Motor neuron (in vitro differentiated cells): ENCODE data around the gene SMAD1. TPM values are rescaled to one million over a fixed set of nuclear protein-coding genes. Genes with fewer than 3 reads are reported as not detected.

ENCODE experiments used
- ATAC-seq, 8 experiments: fragments of 200-7000 bp; cut with Tn5 transposase; replicated peaks in 6 of 8; 2 replicates each; pipeline ENCODE4 v1.8.0; 2021; ENCODE audit warnings: mild to moderate bottlenecking in 8 of 8, moderate library complexity in 8 of 8
- H3K27ac ChIP-seq, 2 donors: fragments of 250-450 bp; sonication (Bioruptor Pico); 2 replicates each; pipeline ENCODE4 v1.9.0; 2021; ENCODE audit warnings: antibody characterized with exemption in 2 of 2, mild to moderate bottlenecking in 2 of 2, moderate library complexity in 1 of 2
- H3K4me1 ChIP-seq, 2 donors: fragments of 250-450 bp; sonication (Bioruptor Pico); replicated peaks in 1 of 2; 2 replicates each; pipeline ENCODE4 v1.6.1; 2021; ENCODE audit warnings: antibody characterized with exemption in 2 of 2, mild to moderate bottlenecking in 2 of 2, moderate library complexity in 1 of 2
- H3K4me3 ChIP-seq, 5 donors: fragments of 250-450 bp; sonication (Bioruptor Pico); 2 replicates each; pipeline ENCODE4 v1.9.0; 2021; ENCODE audit warnings: antibody characterized with exemption in 5 of 5, mild to moderate bottlenecking in 5 of 5, moderate library complexity in 4 of 5
- WGBS, 10 experiments: fragments of 450-650 bp; shearing (Covaris generic); methylation state at CpG; one replicate each; pipeline ENCODE4 v1.0.0; 2022; 5-methylcytosine and 5-hydroxymethylcytosine counted together
- in situ Hi-C, 9 experiments: fragments of 400-800 bp; cut with MboI; loops; one replicate each; pipeline ENCODE4 v1.15.0; 2021; ENCODE audit warnings: low sequenced_read_pairs in 9 of 9, low pct_unique_long_range_greater_than_20kb in 2 of 9; ENCODE audit not compliant: unreplicated experiment in 9 of 9
- total RNA-seq, 8 experiments: library from RNA; unstranded; fragments of 300-600 nt; gene quantifications; 2 replicates each; pipeline versions ENCODE4 v1.2.3 to v1.2.4, GENCODE V29; 2022

The SMAD1 gene
- total RNA-seq, 8 experiments from 2014 or later, result 10.2 to 95.2 (median 27.8) TPM

DNA sequence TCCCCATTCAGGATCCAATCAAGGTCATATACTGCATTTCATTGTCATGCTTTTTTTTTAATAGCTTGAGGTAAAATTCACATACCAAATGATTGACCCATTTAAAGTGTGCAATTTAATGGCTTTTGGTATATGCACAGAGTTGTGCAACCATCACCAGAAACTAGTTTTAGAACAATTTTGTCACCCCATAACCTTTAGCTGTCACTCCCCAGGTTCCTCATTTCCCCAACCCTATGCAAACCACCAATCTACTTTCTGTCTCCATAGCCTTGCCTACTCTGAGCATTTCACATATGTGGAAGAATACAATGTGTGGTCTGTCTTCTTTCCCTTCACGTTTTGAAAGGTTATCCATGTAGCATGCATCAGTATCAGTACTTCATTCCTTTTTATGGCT is 1.4 kb upstream of the SMAD1 start:
- Histone ChIP-seq H3K27ac (no peak overlapping the region), H3K4me3 (peak overlapping the region in 3 of 5 donors; percentile 57 to 70 (median 58)), H3K4me1 (peaks cover 5 to 13% of the 10 kb centered on the region in 2 donors)
- WGBS, 10 experiments, result 36 to 80% (median 58%) methylated on average over 1 of the region's 1 CpG; no CpG with 5 or more reads in 6 of the 10 experiments
- in situ Hi-C loops, result loop anchor here in 1 of 9 experiments (10.0 kb wide), 1 partner anchor 245 kb away; no protein-coding TSS in a partner anchor
- ATAC-seq, result no peak

DNA sequence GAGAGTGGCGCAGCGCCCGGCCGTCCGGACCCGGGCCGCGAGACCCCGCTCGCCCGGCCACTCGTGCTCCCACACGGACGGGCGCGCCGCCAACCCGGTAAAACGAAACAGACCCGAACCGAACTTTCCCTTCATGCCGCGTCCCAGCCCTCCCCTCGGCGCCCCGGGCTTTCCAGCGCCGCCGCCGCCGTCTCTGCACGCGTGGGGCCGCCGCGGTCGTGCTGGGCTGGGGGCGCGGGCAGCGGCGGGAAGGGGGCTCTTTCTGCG is 222 bp downstream of the SMAD1 start:
- ATAC-seq, result peak in 6 of 8 experiments; percentile 6 to 37 (median 26)
- no CpG with 5 or more reads among the region's 42 CpGs for WGBS, 10 experiments
- peak overlapping the region; percentile 86 to 92 for H3K27ac ChIP-seq
- H3K4me1 ChIP-seq, result peaks cover 5 to 13% of the 10 kb centered on the region in 2 donors
- in situ Hi-C loops, result loop anchor here in 1 of 9 experiments (10.0 kb wide), 1 partner anchor 247 kb away; no protein-coding TSS in a partner anchor
- H3K4me3 ChIP-seq, result peak overlapping the region; percentile 57 to 82 (median 70)

DNA sequence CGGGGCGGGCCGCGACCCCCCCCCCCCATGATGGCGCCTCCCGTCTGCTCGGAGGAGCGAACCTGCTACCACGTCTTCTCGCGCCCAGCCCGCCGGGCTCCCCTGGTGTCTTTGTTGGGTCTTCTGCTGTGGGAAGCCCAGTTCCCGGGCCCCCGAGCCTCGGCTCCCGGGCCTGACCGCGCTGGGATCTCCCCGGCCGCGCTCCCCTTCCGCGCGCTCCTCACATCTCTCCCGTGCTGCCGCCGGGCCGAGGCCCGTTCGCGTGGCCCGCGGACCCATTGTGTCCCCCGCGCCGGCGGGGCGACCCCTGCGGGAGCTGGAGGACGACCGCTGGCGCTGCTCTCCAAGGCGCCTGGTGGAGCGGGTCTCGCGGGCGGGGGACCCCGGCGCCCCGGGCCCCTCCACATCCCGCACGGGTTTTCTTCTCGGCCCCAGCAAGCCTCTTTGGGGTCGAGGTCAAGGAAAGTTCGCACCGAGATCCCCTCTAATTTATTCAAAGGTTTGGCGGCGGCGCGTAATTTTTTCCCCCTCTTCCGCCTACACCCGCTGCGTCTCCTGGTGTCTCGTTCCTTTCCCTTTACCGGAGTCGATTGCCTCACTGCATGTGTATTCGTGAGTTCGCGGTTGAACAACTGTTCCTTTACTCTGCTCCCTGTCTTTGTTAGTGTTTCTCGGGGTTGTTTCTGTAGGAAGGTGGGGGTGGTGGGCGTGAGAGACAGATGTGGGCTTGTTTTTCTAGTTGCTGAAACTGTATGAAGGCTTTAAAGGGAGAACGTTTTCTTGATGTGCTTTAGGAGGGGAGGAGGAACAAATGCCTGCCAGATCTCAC is 770 bp downstream of the SMAD1 start:
- peak; percentile 20 to 63 (median 43) for ATAC-seq
- WGBS, 10 experiments, result 0% methylated on average over 1 to 17 of the region's 73 CpGs; no CpG with 5 or more reads in 2 of the 10 experiments
- Histone ChIP-seq H3K4me1 (peaks cover 5 to 15% of the 10 kb centered on the region in 2 donors), H3K27ac (peak overlapping the region; percentile 86 to 92), H3K4me3 (peak overlapping the region; percentile 57 to 82 (median 70))
- in situ Hi-C loops, result loop anchor here in 1 of 9 experiments (10.0 kb wide), 1 partner anchor 248 kb away; no protein-coding TSS in a partner anchor

- Histone ChIP-seq H3K4me3 (peak overlapping the region; percentile 57 to 82 (median 70)), H3K27ac (peak overlapping the region in 1 of 2 donors; percentile 86), H3K4me1 (peaks cover 5 to 25% of the 10 kb centered on the region in 2 donors)
- 0 to 100% (median 39%) methylated on average over 1 to 3 of the region's 3 CpGs for WGBS, 10 experiments
- no peak for ATAC-seq
- in situ Hi-C loops, result loop anchor here in 1 of 9 experiments (10.0 kb wide), 1 partner anchor 249 kb away; no protein-coding TSS in a partner anchor
Observed at GRCh38 chr4:145483514-145483913, 1.9 kb downstream of the SMAD1 start.

GRCh38 chr4:145484225-145484846 is 2.7 kb downstream of the SMAD1 start:
- Histone ChIP-seq H3K4me3 (peak overlapping the region; percentile 57 to 82 (median 70)), H3K27ac (peak overlapping the region in 1 of 2 donors; percentile 34), H3K4me1 (peaks cover 5 to 25% of the 10 kb centered on the region in 2 donors)
- in situ Hi-C loops, result loop anchor here in 1 of 9 experiments (10.0 kb wide), 1 partner anchor 250 kb away; no protein-coding TSS in a partner anchor
- 20 to 100% (median 54%) methylated on average over 1 to 2 of the region's 2 CpGs; no CpG with 5 or more reads in 4 of the 10 experiments for WGBS, 10 experiments
- ATAC-seq, result peak in 5 of 8 experiments; percentile 64 to 76 (median 73)

DNA sequence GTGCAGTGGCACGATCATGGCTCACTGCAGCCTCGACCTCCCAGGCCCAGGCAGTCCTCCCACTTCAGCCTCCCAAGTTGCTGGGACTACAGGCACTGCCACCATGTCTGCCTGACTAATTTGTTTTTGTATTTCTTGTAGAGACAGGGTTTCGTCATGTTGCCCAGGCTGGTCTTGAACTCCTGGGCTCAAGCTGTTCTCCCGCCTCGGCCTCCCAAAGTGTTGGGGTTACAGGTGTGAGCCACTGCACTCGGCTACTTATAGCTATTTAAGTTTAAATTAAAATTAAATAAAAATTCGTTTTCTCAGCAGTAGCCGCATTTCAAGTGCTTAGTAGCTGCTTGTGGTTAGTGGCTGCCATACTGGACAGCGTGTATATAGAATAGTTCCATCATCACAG is 3.5 kb downstream of the SMAD1 start:
- Histone ChIP-seq H3K27ac (no peak overlapping the region), H3K4me3 (peak overlapping the region in 1 of 5 donors; percentile 58), H3K4me1 (peaks cover 5 to 25% of the 10 kb centered on the region in 2 donors)
- WGBS, 10 experiments, result 87 to 100% (median 96%) methylated on average over 1 to 8 of the region's 9 CpGs; no CpG with 5 or more reads in 1 of the 10 experiments
- in situ Hi-C loops, result loop anchor here in 1 of 9 experiments (10.0 kb wide), 1 partner anchor 250 kb away; no protein-coding TSS in a partner anchor
- no peak for ATAC-seq

DNA sequence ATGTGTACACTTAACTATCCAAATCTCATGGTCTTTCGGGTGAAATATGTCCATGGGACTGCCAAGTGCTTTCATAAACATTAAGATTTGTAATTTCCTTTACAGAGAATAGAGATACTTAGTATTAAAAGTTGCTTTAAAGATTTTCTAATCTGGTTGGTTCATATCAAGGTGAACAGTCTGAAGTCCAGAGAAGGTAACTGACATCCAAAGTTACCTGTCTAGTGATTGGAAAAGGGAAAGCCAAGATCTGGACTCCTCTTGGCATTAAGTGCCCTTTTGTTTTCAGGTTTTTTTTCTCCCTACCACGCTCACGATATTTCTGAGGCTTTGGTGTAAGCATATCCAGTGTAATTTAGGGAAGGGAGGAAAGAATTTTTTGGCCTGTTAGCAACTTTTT is 5.0 kb downstream of the SMAD1 start:
- no peak for ATAC-seq
- in situ Hi-C loops, result loop anchor here in 1 of 9 experiments (10.0 kb wide), 1 partner anchor 252 kb away; no protein-coding TSS in a partner anchor
- Histone ChIP-seq H3K4me3 (no peak overlapping the region), H3K4me1 (peaks cover 5 to 21% of the 10 kb centered on the region in 2 donors), H3K27ac (no peak overlapping the region)
- WGBS, 10 experiments, result 86 to 100% (median 93%) methylated on average over 1 to 3 of the region's 3 CpGs; no CpG with 5 or more reads in 1 of the 10 experiments

GRCh38 chr4:145487631-145488030 is 6.0 kb downstream of the SMAD1 start:
- H3K4me3 ChIP-seq, result no peak overlapping the region
- ATAC-seq, result peak in 2 of 8 experiments; percentile 25 to 37
- in situ Hi-C loops, result loop anchor here in 1 of 9 experiments (10.0 kb wide), 1 partner anchor 253 kb away; no protein-coding TSS in a partner anchor
- peaks cover 9 to 21% of the 10 kb centered on the region in 2 donors for H3K4me1 ChIP-seq
- no peak overlapping the region for H3K27ac ChIP-seq
- WGBS, 10 experiments, result 0 to 100% (median 72%) methylated on average over 1 to 3 of the region's 3 CpGs; no CpG with 5 or more reads in 1 of the 10 experiments

GRCh38 chr4:145488310-145488709 is 6.7 kb downstream of the SMAD1 start:
- Histone ChIP-seq H3K4me1 (peaks cover 11 to 21% of the 10 kb centered on the region in 2 donors), H3K27ac (no peak overlapping the region), H3K4me3 (no peak overlapping the region)
- in situ Hi-C loops, result loop anchor here in 1 of 9 experiments (10.0 kb wide), 1 partner anchor 254 kb away; no protein-coding TSS in a partner anchor
- WGBS, 10 experiments, result 22 to 100% (median 60%) methylated on average over 1 to 2 of the region's 2 CpGs; no CpG with 5 or more reads in 1 of the 10 experiments
- ATAC-seq, result peak in 1 of 8 experiments; percentile 19

DNA sequence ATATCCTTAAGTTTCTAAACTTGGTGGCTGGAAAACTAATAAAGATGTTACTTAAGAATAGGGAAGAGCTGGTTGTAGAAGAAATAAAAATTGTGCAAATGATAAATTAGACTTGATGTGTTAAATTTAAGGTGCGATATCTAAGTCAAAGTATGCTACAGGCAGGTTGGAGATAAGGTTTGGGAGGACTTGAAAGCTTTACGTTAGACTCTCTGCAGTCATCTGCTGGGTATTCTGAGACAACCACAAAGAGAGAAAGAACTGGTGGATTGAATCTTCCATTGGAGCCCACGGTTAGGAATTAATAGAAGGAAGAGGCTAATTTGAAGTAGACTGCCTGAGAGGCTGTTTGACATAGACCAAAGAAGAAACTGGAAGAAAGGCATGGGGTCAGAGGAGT is 7.9 kb downstream of the SMAD1 start:
- H3K4me3 ChIP-seq, result no peak overlapping the region
- no peak overlapping the region for H3K27ac ChIP-seq
- peaks cover 6 to 16% of the 10 kb centered on the region in 2 donors for H3K4me1 ChIP-seq
- in situ Hi-C loops, result loop anchor here in 1 of 9 experiments (10.0 kb wide), 1 partner anchor 255 kb away; no protein-coding TSS in a partner anchor
- ATAC-seq, result no peak
- WGBS, 10 experiments, result 60 to 100% (median 94%) methylated on average over 1 to 3 of the region's 3 CpGs

GRCh38 chr4:145490361-145490760 is 8.7 kb downstream of the SMAD1 start:
- Histone ChIP-seq H3K27ac (no peak overlapping the region), H3K4me1 (peaks cover 6 to 13% of the 10 kb centered on the region in 2 donors), H3K4me3 (no peak overlapping the region)
- no peak for ATAC-seq
- in situ Hi-C loops, result no loop called here
- 50 to 100% (median 100%) methylated on average over 1 of the region's 1 CpG; no CpG with 5 or more reads in 3 of the 10 experiments for WGBS, 10 experiments

- WGBS, 10 experiments, result 63 to 100% (median 100%) methylated on average over 1 of the region's 1 CpG
- H3K4me1 ChIP-seq, result peaks cover 6 to 13% of the 10 kb centered on the region in 2 donors
- no peak overlapping the region for H3K27ac ChIP-seq
- no peak overlapping the region for H3K4me3 ChIP-seq
- ATAC-seq, result no peak
- in situ Hi-C loops, result no loop called here
Observed at GRCh38 chr4:145490796-145491195, 9.1 kb downstream of the SMAD1 start.
